ENCODE results near the gene RAB22A.

Gene RAB22A

GRCh38 chr20:58331961-58332551 lies 22.5 kb downstream of the RAB22A start:
- DNase-seq (ENCODE audit: low spot score), result no peak
- no peak for TF ChIP-seq CTCF (IDR thresholded peaks at IDR 0.05; ENCODE audit: borderline replicate concordance, control extremely low read depth, extremely low read depth, insufficient read depth, missing control alignments)
- in situ Hi-C loops (cut with MboI; ENCODE audit: low sequenced_read_pairs, unreplicated experiment), result no loop called here

- no peak for TF ChIP-seq CTCF (IDR thresholded peaks at IDR 0.05; ENCODE audit: borderline replicate concordance, control extremely low read depth, extremely low read depth, insufficient read depth, missing control alignments)
- DNase-seq (ENCODE audit: low spot score), result no peak
- in situ Hi-C loops (cut with MboI; ENCODE audit: low sequenced_read_pairs, unreplicated experiment), result no loop called here
These were observed 30.2 kb downstream of the RAB22A start for GRCh38 chr20:58339741-58340140.

- no peak for DNase-seq (ENCODE audit: low spot score)
- in situ Hi-C loops (cut with MboI; ENCODE audit: low sequenced_read_pairs, unreplicated experiment), result no loop called here
- no peak for TF ChIP-seq CTCF (IDR thresholded peaks at IDR 0.05; ENCODE audit: borderline replicate concordance, control extremely low read depth, extremely low read depth, insufficient read depth, missing control alignments)
These were observed 30.6 kb downstream of the RAB22A start for GRCh38 chr20:58340151-58340550.

GRCh38 chr20:58340853-58341252 lies 31.3 kb downstream of the RAB22A start:
- no peak for DNase-seq (ENCODE audit: low spot score)
- no peak for TF ChIP-seq CTCF (IDR thresholded peaks at IDR 0.05; ENCODE audit: borderline replicate concordance, control extremely low read depth, extremely low read depth, insufficient read depth, missing control alignments)
- in situ Hi-C loops (cut with MboI; ENCODE audit: low sequenced_read_pairs, unreplicated experiment), result no loop called here

GRCh38 chr20:58342104-58342945 lies 32.8 kb downstream of the RAB22A start:
- in situ Hi-C loops (cut with MboI; ENCODE audit: low sequenced_read_pairs, unreplicated experiment), result no loop called here
- no peak for TF ChIP-seq CTCF (IDR thresholded peaks at IDR 0.05; ENCODE audit: borderline replicate concordance, control extremely low read depth, extremely low read depth, insufficient read depth, missing control alignments)
- no peak for DNase-seq (ENCODE audit: low spot score)

- in situ Hi-C loops (cut with MboI; ENCODE audit: low sequenced_read_pairs, unreplicated experiment), result no loop called here
- no peak for DNase-seq (ENCODE audit: low spot score)
- no peak for TF ChIP-seq CTCF (IDR thresholded peaks at IDR 0.05; ENCODE audit: borderline replicate concordance, control extremely low read depth, extremely low read depth, insufficient read depth, missing control alignments)
These were observed 35.2 kb downstream of the RAB22A start for GRCh38 chr20:58344741-58345140.

All from GM13976 (cell line).